HepG2 (cell line): ENCODE results near the gene IBTK.

Experiments
- ZNF10 ChIP-seq: sonication (generic); formaldehyde crosslinking; IDR thresholded peaks from 2 replicates; pipeline ENCODE4 v1.4.0; 2020; ENCODE audit warnings: mild to moderate bottlenecking, low read depth, missing genetic modification reagents, borderline replicate concordance
- ZNF687 ChIP-seq: sonication (generic); formaldehyde crosslinking; IDR thresholded peaks from 2 replicates; pipeline ENCODE4 v1.5.1; 2020; ENCODE audit warnings: mild to moderate bottlenecking, missing genetic modification reagents, moderate library complexity
- TF ChIP-seq, protein P1 (sequence below): sonication (generic); formaldehyde crosslinking; IDR thresholded peaks from 2 replicates; pipeline ENCODE4 v1.4.0; 2020; ENCODE audit warnings: mild to moderate bottlenecking, missing genetic modification reagents, borderline replicate concordance

- TF ChIP-seq ZNF10 (no peak), ZNF687 (CRISPR knock-in tag) (no peak)
- TF ChIP-seq, protein P1, sequence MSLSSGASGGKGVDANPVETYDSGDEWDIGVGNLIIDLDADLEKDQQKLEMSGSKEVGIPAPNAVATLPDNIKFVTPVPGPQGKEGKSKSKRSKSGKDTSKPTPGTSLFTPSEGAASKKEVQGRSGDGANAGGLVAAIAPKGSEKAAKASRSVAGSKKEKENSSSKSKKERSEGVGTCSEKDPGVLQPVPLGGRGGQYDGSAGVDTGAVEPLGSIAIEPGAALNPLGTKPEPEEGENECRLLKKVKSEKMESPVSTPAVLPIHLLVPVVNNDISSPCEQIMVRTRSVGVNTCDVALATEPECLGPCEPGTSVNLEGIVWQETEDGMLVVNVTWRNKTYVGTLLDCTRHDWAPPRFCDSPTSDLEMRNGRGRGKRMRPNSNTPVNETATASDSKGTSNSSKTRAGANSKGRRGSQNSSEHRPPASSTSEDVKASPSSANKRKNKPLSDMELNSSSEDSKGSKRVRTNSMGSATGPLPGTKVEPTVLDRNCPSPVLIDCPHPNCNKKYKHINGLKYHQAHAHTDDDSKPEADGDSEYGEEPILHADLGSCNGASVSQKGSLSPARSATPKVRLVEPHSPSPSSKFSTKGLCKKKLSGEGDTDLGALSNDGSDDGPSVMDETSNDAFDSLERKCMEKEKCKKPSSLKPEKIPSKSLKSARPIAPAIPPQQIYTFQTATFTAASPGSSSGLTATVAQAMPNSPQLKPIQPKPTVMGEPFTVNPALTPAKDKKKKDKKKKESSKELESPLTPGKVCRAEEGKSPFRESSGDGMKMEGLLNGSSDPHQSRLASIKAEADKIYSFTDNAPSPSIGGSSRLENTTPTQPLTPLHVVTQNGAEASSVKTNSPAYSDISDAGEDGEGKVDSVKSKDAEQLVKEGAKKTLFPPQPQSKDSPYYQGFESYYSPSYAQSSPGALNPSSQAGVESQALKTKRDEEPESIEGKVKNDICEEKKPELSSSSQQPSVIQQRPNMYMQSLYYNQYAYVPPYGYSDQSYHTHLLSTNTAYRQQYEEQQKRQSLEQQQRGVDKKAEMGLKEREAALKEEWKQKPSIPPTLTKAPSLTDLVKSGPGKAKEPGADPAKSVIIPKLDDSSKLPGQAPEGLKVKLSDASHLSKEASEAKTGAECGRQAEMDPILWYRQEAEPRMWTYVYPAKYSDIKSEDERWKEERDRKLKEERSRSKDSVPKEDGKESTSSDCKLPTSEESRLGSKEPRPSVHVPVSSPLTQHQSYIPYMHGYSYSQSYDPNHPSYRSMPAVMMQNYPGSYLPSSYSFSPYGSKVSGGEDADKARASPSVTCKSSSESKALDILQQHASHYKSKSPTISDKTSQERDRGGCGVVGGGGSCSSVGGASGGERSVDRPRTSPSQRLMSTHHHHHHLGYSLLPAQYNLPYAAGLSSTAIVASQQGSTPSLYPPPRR, result no peak
Measured at GRCh38 chr6:82283771-82284410, 36.3 kb upstream of the IBTK start.
